Measurements from ENCODE around the gene JADE3.
A peak's percentile ranks its signal among the peaks of the same experiment; 100 is the strongest.
"Not testable (repeated sequence)": the region's sequence is repeated elsewhere in the genome, so short reads cannot be mapped to it uniquely, and the experiment has no call there.

JADE3 gene

GRCh38 chrX:46938589-46938988 lies 26.4 kb downstream of the JADE3 start:
- DNase-seq = no peak

- no peak for DNase-seq
Observed at GRCh38 chrX:46941341-46941740, 29.1 kb downstream of the JADE3 start.

GRCh38 chrX:46953137-46953527 lies 40.9 kb downstream of the JADE3 start:
- DNase-seq = no peak

- no peak for DNase-seq
Observed at GRCh38 chrX:46953597-46953996, 41.4 kb downstream of the JADE3 start.

GRCh38 chrX:46954716-46955115 lies 42.5 kb downstream of the JADE3 start:
- no peak for DNase-seq

GRCh38 chrX:46956589-46956988 lies 44.4 kb downstream of the JADE3 start:
- not testable (repeated sequence) for DNase-seq

- DNase-seq = no peak
Observed at GRCh38 chrX:46957297-46957696, 45.1 kb downstream of the JADE3 start.

GRCh38 chrX:46959101-46959500 lies 46.9 kb downstream of the JADE3 start:
- DNase-seq = no peak

- no peak for DNase-seq
Observed at GRCh38 chrX:46959985-46960700, 47.9 kb downstream of the JADE3 start.

GRCh38 chrX:46961097-46961496 lies 48.9 kb downstream of the JADE3 start:
- DNase-seq = no peak

- peak; percentile 52 for DNase-seq
Observed at GRCh38 chrX:46961574-46962283, 49.5 kb downstream of the JADE3 start.

GRCh38 chrX:46965125-46965758 lies 53.0 kb downstream of the JADE3 start:
- DNase-seq = no peak

- no peak for DNase-seq
Observed at GRCh38 chrX:46967547-46967946, 55.3 kb downstream of the JADE3 start.

- not testable (repeated sequence) for DNase-seq
Observed at GRCh38 chrX:46977046-46977445, 64.8 kb downstream of the JADE3 start.

- DNase-seq = peak; percentile 53
Observed at GRCh38 chrX:46978341-46979291, 66.4 kb downstream of the JADE3 start.

GRCh38 chrX:46984705-46985104 lies 72.5 kb downstream of the JADE3 start:
- DNase-seq = no peak

GRCh38 chrX:46989548-46989947 lies 77.3 kb downstream of the JADE3 start:
- DNase-seq = no peak

- no peak for DNase-seq
Observed at GRCh38 chrX:46991664-46992063, 79.4 kb downstream of the JADE3 start.

- DNase-seq = no peak
Observed at GRCh38 chrX:46992070-46992469, 79.8 kb downstream of the JADE3 start.

GRCh38 chrX:46994096-46994495 lies 81.9 kb downstream of the JADE3 start:
- DNase-seq = no peak

- no peak for DNase-seq
Observed at GRCh38 chrX:47012131-47012530, 99.9 kb downstream of the JADE3 start.

GRCh38 chrX:47026198-47026597 lies 114.0 kb downstream of the JADE3 start:
- no peak for DNase-seq

- DNase-seq = peak; percentile 67
Observed at GRCh38 chrX:47030339-47030738, 118.1 kb downstream of the JADE3 start.

All from NCI-H2107 (cell line).